HCT116 (cell line): Measurements from ENCODE around the gene RBM20. TPM values are rescaled to one million over a fixed set of nuclear protein-coding genes. Genes with fewer than 3 reads are reported as not detected.

ENCODE experiments used
- ATAC-seq: fragments of 200-7000 bp; cut with Tn5 transposase; 2 replicates; pipeline ENCODE4 v1.9.1; 2020; ENCODE audit warnings: mild to moderate bottlenecking, moderate library complexity
- BruUV-seq: library from RNA; stranded (reverse); fragments of 400-500 nt; replicated peaks from 2 replicates; lab custom pipeline; 2021; lab: Mats Ljungman, UMichigan
- CTCF ChIA-PET: fragments of 300-600 bp; sonication (Branson Sonifier 250); formaldehyde crosslinking; loops from one replicate; lab custom pipeline; 2021; ENCODE audit warnings: antibody characterized with exemption; lab: Charles Lee
- POLR2A ChIA-PET: fragments of 300-600, 350-600 bp; sonication (Branson Sonifier 250); formaldehyde crosslinking; loops from one replicate; lab custom pipeline; 2021; ENCODE audit warnings: antibody characterized with exemption; lab: Charles Lee
- RAD21 ChIA-PET, 2 experiments: fragments of 300-600 bp; sonication (Branson Sonifier 250); formaldehyde crosslinking; loops; one replicate each; lab custom pipeline; 2023; ENCODE audit warnings: low total read pairs in 2 of 2; ENCODE audit not compliant: uncharacterized antibody in 2 of 2, unreplicated experiment in 2 of 2, low non-redundant PET in 1 of 2; lab: Charles Lee
- DNase-seq: peaks from one replicate; pipeline ENCODE4 v3.0.0-alpha.2; 2010; ENCODE audit warnings: low read depth, low spot score
- H2AFZ ChIP-seq: fragments of 200-600 bp; shearing (Covaris generic), sonication (generic); 2 replicates; pipeline ENCODE4 v1.6.1; 2017; ENCODE audit warnings: low read depth, mixed run types, mixed read lengths, antibody characterized with exemption, low read length; ENCODE audit not compliant: poor library complexity, severe bottlenecking
- H3K27ac ChIP-seq: 2 replicates; pipeline ENCODE4 v1.5.1; 2012; ENCODE audit warnings: low read depth, low read length
- H3K27me3 ChIP-seq: fragments of 200-600 bp; sonication (generic); 2 replicates; pipeline ENCODE4 v1.6.1; 2016; ENCODE audit warnings: mixed run types, low read length, mixed read lengths; ENCODE audit not compliant: insufficient read depth
- H3K36me3 ChIP-seq, 2 experiments: fragments of 200-500 bp in 1 of 2; fragments of 200-600 bp in 1 of 2; sonication (Bioruptor generic) in 1 of 2; sonication (generic) in 1 of 2; 2 replicates each; pipeline versions ENCODE4 v1.5.1 to v1.6.1; 2014 to 2016; ENCODE audit warnings: low read length in 2 of 2, inconsistent platforms in 1 of 2, mixed read lengths in 1 of 2, mixed run types in 1 of 2; ENCODE audit not compliant: insufficient read depth in 2 of 2, control insufficient read depth in 1 of 2
- H3K4me1 ChIP-seq, 2 experiments: fragments of 200-600 bp in 1 of 2; sonication (generic) in 1 of 2; 2 replicates each; pipeline versions ENCODE4 v1.5.1 to v1.6.1; 2012 to 2017; ENCODE audit warnings: low read length in 2 of 2, inconsistent platforms in 1 of 2, mild to moderate bottlenecking in 1 of 2, mixed read lengths in 1 of 2, mixed run types in 1 of 2, moderate library complexity in 1 of 2; ENCODE audit not compliant: insufficient read depth in 2 of 2, control insufficient read depth in 1 of 2
- H3K4me2 ChIP-seq: fragments of 200-600 bp; sonication (generic); 2 replicates; pipeline ENCODE4 v1.6.1; 2017; ENCODE audit warnings: mixed run types, low read length, mixed read lengths
- H3K4me3 ChIP-seq, 2 experiments: fragments of 200-600 bp in 1 of 2; sonication (generic) in 1 of 2; replicated peaks in 1 of 2; 2 replicates each; pipeline ENCODE4 v1.5.1; 2011 to 2016; ENCODE audit warnings: low read length in 2 of 2, control low read depth in 1 of 2, low read depth in 1 of 2, mild to moderate bottlenecking in 1 of 2, mixed read lengths in 1 of 2, mixed run types in 1 of 2
- H3K79me2 ChIP-seq: fragments of 200-600 bp; sonication (generic); 2 replicates; pipeline ENCODE4 v1.6.1; 2017; ENCODE audit warnings: mild to moderate bottlenecking, mixed run types, low read length, moderate library complexity, mixed read lengths; ENCODE audit not compliant: insufficient read depth
- H3K9ac ChIP-seq: fragments of 200-600 bp; sonication (generic); 2 replicates; pipeline ENCODE4 v1.6.1; 2016; ENCODE audit warnings: low read length, mixed read lengths
- H3K9me2 ChIP-seq: fragments of 200-600 bp; sonication (generic), shearing (Covaris generic); 2 replicates; pipeline ENCODE4 v1.6.1; 2017; ENCODE audit warnings: mixed run types, mild to moderate bottlenecking, moderate library complexity; ENCODE audit not compliant: insufficient read depth
- H3K9me3 ChIP-seq, 2 experiments: fragments of 200-500 bp in 1 of 2; fragments of 200-600 bp in 1 of 2; sonication (Bioruptor generic) in 1 of 2; sonication (generic) in 1 of 2; 2 replicates each; pipeline ENCODE4 v1.6.1; 2014 to 2017; ENCODE audit warnings: low read length in 2 of 2, mixed read lengths in 2 of 2, inconsistent platforms in 1 of 2, low read depth in 1 of 2, mild to moderate bottlenecking in 1 of 2, mixed run types in 1 of 2, moderate library complexity in 1 of 2; ENCODE audit not compliant: control insufficient read depth in 1 of 2, insufficient read depth in 1 of 2
- H4K20me1 ChIP-seq: fragments of 200-600 bp; sonication (generic), shearing (Covaris generic); 2 replicates; pipeline ENCODE4 v1.6.1; 2017; ENCODE audit warnings: mixed run types, mild to moderate bottlenecking, moderate library complexity; ENCODE audit not compliant: insufficient read depth
- CEBPB ChIP-seq: IDR thresholded peaks from 2 replicates; pipeline ENCODE4 v1.6.1; 2012; ENCODE audit warnings: low read depth
- EGR1 ChIP-seq: IDR thresholded peaks from 2 replicates; pipeline ENCODE4 v1.6.1; 2012; ENCODE audit warnings: low read depth
- ELF1 ChIP-seq: IDR thresholded peaks from 2 replicates; pipeline ENCODE4 v1.6.1; 2012; ENCODE audit warnings: low read depth, borderline replicate concordance
- JUND ChIP-seq: IDR thresholded peaks from 2 replicates; pipeline ENCODE4 v1.6.1; 2012
- MAX ChIP-seq: IDR thresholded peaks from 2 replicates; pipeline ENCODE4 v1.6.1; 2012
- POLR2A ChIP-seq: IDR thresholded peaks from 2 replicates; pipeline ENCODE4 v1.7.0; 2011; ENCODE audit warnings: borderline replicate concordance; ENCODE audit not compliant: insufficient read depth, insufficient read length; ENCODE audit errors: extremely low read depth
- POLR2AphosphoS5 ChIP-seq: IDR thresholded peaks from 2 replicates; pipeline ENCODE4 v1.6.1; 2011; ENCODE audit warnings: mild to moderate bottlenecking, low read depth, low read length, moderate library complexity
- SRF ChIP-seq: IDR thresholded peaks from 2 replicates; pipeline ENCODE4 v1.6.1; 2012; ENCODE audit warnings: low read depth
- TCF7L2 ChIP-seq: IDR thresholded peaks from 2 replicates; pipeline ENCODE4 v1.7.0; 2011; ENCODE audit warnings: borderline replicate concordance, inconsistent platforms; ENCODE audit not compliant: insufficient read depth, insufficient read length; ENCODE audit errors: extremely low read depth
- ZBTB33 ChIP-seq: IDR thresholded peaks from 2 replicates; pipeline ENCODE4 v1.6.1; 2011; ENCODE audit warnings: mild to moderate bottlenecking, low read length, moderate library complexity; ENCODE audit not compliant: insufficient replicate concordance; ENCODE audit errors: extremely low read depth
- intact Hi-C: fragments of 100-400 bp; cut with micrococcal nuclease; formaldehyde crosslinking; loops from 2 replicates; pipeline ENCODE4 v1.10.0; 2022
- total RNA-seq: library from RNA; stranded (reverse); gene quantifications from one replicate; pipeline ENCODE4 v1.2.1, GENCODE V29; 2021; ENCODE audit not compliant: unreplicated experiment

Gene RBM20
- total RNA-seq, 1 experiment from 2014 or later: 2.0 TPM

DNA sequence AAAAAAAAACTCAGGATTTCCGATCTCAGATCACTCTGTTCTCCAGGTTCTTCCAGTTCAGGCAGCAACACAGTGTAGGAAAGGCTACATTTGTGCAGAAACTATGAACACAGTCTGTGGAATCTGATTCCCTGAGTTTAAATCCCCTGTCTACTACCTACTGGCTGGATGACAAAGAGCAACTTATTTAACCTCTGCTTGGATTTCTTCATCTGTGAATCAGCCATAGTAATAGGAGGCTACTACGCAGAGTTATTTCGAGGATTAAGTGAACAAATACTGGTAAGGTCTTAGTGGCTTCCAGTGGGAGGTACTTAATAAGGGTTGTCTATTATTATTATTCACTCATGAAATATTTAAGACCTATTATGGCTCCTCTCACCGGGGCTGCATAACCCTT is 183.3 kb downstream of the RBM20 start:
- H3K27ac ChIP-seq: no peak overlapping the region
- H3K4me3 ChIP-seq: no peak overlapping the region
- TF ChIP-seq MAX (no peak), POLR2AphosphoS5 (no peak), JUND (no peak), TCF7L2 (no peak), ZBTB33 (no peak), POLR2A (no peak), ELF1 (no peak), EGR1 (no peak), CEBPB (no peak), SRF (no peak)
- no TSS peak for BruUV-seq
- no peaks in the 10 kb centered on the region for H4K20me1 ChIP-seq
- ChIA-PET RAD21 (interaction anchor here in 1 of 2 experiments (0.6 kb wide), 1 partner anchor 204 kb away, joined by 3 read pairs; no protein-coding TSS in a partner anchor), POLR2A (no interaction called here), CTCF (no interaction called here)
- H3K36me3 ChIP-seq: no peaks in the 10 kb centered on the region
- no peaks in the 10 kb centered on the region for H3K9me3 ChIP-seq
- H3K27me3 ChIP-seq: no peaks in the 10 kb centered on the region
- no peaks in the 10 kb centered on the region for H3K4me1 ChIP-seq
- H3K79me2 ChIP-seq: no peaks in the 10 kb centered on the region
- DNase-seq: no peak
- intact Hi-C loops: no loop called here
- no peak overlapping the region for H2AFZ ChIP-seq
- no peaks in the 10 kb centered on the region for H3K9me2 ChIP-seq
- H3K4me2 ChIP-seq: no peak overlapping the region
- no peak for ATAC-seq
- H3K9ac ChIP-seq: no peak overlapping the region
